Subcutaneous abdominal adipose tissue (tissue), 5 donors: Measurements from ENCODE around the gene SMAD3.
"Not testable (repeated sequence)": the region's sequence is repeated elsewhere in the genome, so short reads cannot be mapped to it uniquely, and the experiment has no call there.

Experiments used
- H3K27ac ChIP-seq: one replicate; pipeline ENCODE4 v1.7.0; 2013; ENCODE audit warnings: low read depth, mild to moderate bottlenecking, inconsistent platforms, low read length, moderate library complexity
- H3K27me3 ChIP-seq, 5 donors: one replicate each; pipeline ENCODE4 v1.7.0; 2013; ENCODE audit warnings: low read length in 5 of 5, inconsistent platforms in 1 of 5; ENCODE audit not compliant: control insufficient read depth in 5 of 5, insufficient read depth in 4 of 5
- H3K36me3 ChIP-seq, 5 donors: one replicate each; pipeline ENCODE4 v1.7.0; 2013; ENCODE audit warnings: low read length in 5 of 5; ENCODE audit not compliant: control insufficient read depth in 5 of 5, insufficient read depth in 5 of 5
- H3K4me1 ChIP-seq, 5 donors: one replicate each; pipeline ENCODE4 v1.7.0; 2013; ENCODE audit warnings: low read length in 5 of 5, mild to moderate bottlenecking in 3 of 5, moderate library complexity in 1 of 5; ENCODE audit not compliant: control insufficient read depth in 5 of 5, insufficient read depth in 5 of 5
- H3K4me3 ChIP-seq, 5 donors: one replicate each; pipeline ENCODE4 v1.7.0; 2013; ENCODE audit warnings: low read length in 5 of 5, low read depth in 1 of 5
- H3K9ac ChIP-seq, 5 donors: one replicate each; pipeline ENCODE4 v1.7.0; 2013; ENCODE audit warnings: low read length in 5 of 5, mild to moderate bottlenecking in 4 of 5, moderate library complexity in 3 of 5
- H3K9me3 ChIP-seq, 5 donors: one replicate each; pipeline ENCODE4 v1.7.0; 2013; ENCODE audit warnings: low read length in 5 of 5; ENCODE audit not compliant: control insufficient read depth in 5 of 5
- donor health status: healthy.
- donor health status: healthy.
- donor health status: healthy.
- donor health status: healthy.
- donor health status: healthy.

SMAD3 gene

GRCh38 chr15:67068710-67069400, 3.5 kb downstream of the SMAD3 start:
- Histone ChIP-seq H3K4me1 (peaks cover 1 to 63% (median 46%) of the 10 kb centered on the region in 5 donors), H3K27me3 (no peaks in the 10 kb centered on the region), H3K9me3 (no peaks in the 10 kb centered on the region), H3K9ac (peak overlapping the region in 3 of 5 donors; percentile 57 to 94 (median 89)), H3K36me3 (peaks cover 0 to 9% (median 3%) of the 10 kb centered on the region in 5 donors), H3K27ac (peak overlapping the region; percentile 89), H3K4me3 (peak overlapping the region; percentile 8 to 96 (median 93))

GRCh38 chr15:67070150-67070549, 4.7 kb downstream of the SMAD3 start:
- no peak overlapping the region for H3K4me3 ChIP-seq
- no peak overlapping the region for H3K9ac ChIP-seq
- no peak overlapping the region for H3K27ac ChIP-seq
- no peaks in the 10 kb centered on the region for H3K27me3 ChIP-seq
- H3K4me1 ChIP-seq = peaks cover 2 to 64% (median 51%) of the 10 kb centered on the region in 5 donors
- H3K9me3 ChIP-seq = no peaks in the 10 kb centered on the region
- H3K36me3 ChIP-seq = peaks cover 0 to 9% (median 3%) of the 10 kb centered on the region in 5 donors

- H3K27ac ChIP-seq = no peak overlapping the region
Measured at GRCh38 chr15:67070892-67071664, 5.7 kb downstream of the SMAD3 start.

GRCh38 chr15:67072442-67072841, 7.0 kb downstream of the SMAD3 start:
- no peak overlapping the region for H3K9ac ChIP-seq
- H3K36me3 ChIP-seq = peaks cover 0 to 9% (median 3%) of the 10 kb centered on the region in 5 donors
- no peaks in the 10 kb centered on the region for H3K27me3 ChIP-seq
- H3K27ac ChIP-seq = no peak overlapping the region
- no peaks in the 10 kb centered on the region for H3K9me3 ChIP-seq
- H3K4me3 ChIP-seq = no peak overlapping the region
- peaks cover 4 to 69% (median 55%) of the 10 kb centered on the region in 5 donors for H3K4me1 ChIP-seq

More at GRCh38 chr15:67070892-67071664, 5.7 kb downstream of the SMAD3 start:
- no peak overlapping the region for H3K9ac ChIP-seq
- H3K9me3 ChIP-seq = no peaks in the 10 kb centered on the region
- no peaks in the 10 kb centered on the region for H3K27me3 ChIP-seq
- H3K36me3 ChIP-seq = peaks cover 0 to 9% (median 3%) of the 10 kb centered on the region in 5 donors
- peaks cover 4 to 66% (median 57%) of the 10 kb centered on the region in 5 donors for H3K4me1 ChIP-seq
- H3K4me3 ChIP-seq = no peak overlapping the region

- Histone ChIP-seq H3K9ac (no peak overlapping the region), H3K36me3 (peaks cover 0 to 9% (median 3%) of the 10 kb centered on the region in 5 donors), H3K9me3 (no peaks in the 10 kb centered on the region), H3K27ac (peak overlapping the region; percentile 0), H3K4me3 (no peak overlapping the region), H3K4me1 (peaks cover 4 to 69% (median 55%) of the 10 kb centered on the region in 5 donors), H3K27me3 (no peaks in the 10 kb centered on the region)
Measured at GRCh38 chr15:67072958-67073357, 7.6 kb downstream of the SMAD3 start.

- H3K27me3 ChIP-seq = no peaks in the 10 kb centered on the region
- H3K9ac ChIP-seq = no peak overlapping the region
- H3K36me3 ChIP-seq = peaks cover 0 to 9% (median 3%) of the 10 kb centered on the region in 5 donors
- H3K4me1 ChIP-seq = peaks cover 4 to 54% (median 46%) of the 10 kb centered on the region in 5 donors
- no peak overlapping the region for H3K4me3 ChIP-seq
- H3K9me3 ChIP-seq = no peaks in the 10 kb centered on the region
- H3K27ac ChIP-seq = peak overlapping the region; percentile 62
Measured at GRCh38 chr15:67074886-67075229, 9.5 kb downstream of the SMAD3 start.

- H3K27me3 ChIP-seq = not testable (repeated sequence)
- peak overlapping the region; percentile 62 for H3K27ac ChIP-seq
Measured at GRCh38 chr15:67075555-67076135, 10.2 kb downstream of the SMAD3 start.

GRCh38 chr15:67076147-67076843, 10.9 kb downstream of the SMAD3 start:
- Histone ChIP-seq H3K36me3 (peaks cover 0 to 5% (median 0%) of the 10 kb centered on the region in 5 donors), H3K27ac (peak overlapping the region; percentile 7), H3K9me3 (no peaks in the 10 kb centered on the region), H3K4me3 (no peak overlapping the region), H3K27me3 (no peaks in the 10 kb centered on the region), H3K9ac (no peak overlapping the region), H3K4me1 (peaks cover 18 to 64% (median 56%) of the 10 kb centered on the region in 5 donors)

More at GRCh38 chr15:67075555-67076135, 10.2 kb downstream of the SMAD3 start:
- not testable (repeated sequence) for H3K9ac ChIP-seq, H3K9me3 ChIP-seq, H3K4me3 ChIP-seq, H3K36me3 ChIP-seq
- H3K4me1 ChIP-seq = peaks cover 12 to 57% (median 49%) of the 10 kb centered on the region in 5 donors

GRCh38 chr15:67077641-67078215, 12.3 kb downstream of the SMAD3 start:
- Histone ChIP-seq H3K36me3 (no peaks in the 10 kb centered on the region), H3K9me3 (no peaks in the 10 kb centered on the region), H3K4me3 (no peak overlapping the region), H3K27me3 (no peaks in the 10 kb centered on the region), H3K9ac (no peak overlapping the region), H3K27ac (no peak overlapping the region), H3K4me1 (peaks cover 21 to 72% (median 69%) of the 10 kb centered on the region in 5 donors)
